ENCODE data around the gene DBN1. TPM values are rescaled to one million over a fixed set of nuclear protein-coding genes. Genes with fewer than 3 reads are reported as not detected.
"Not testable (repeated sequence)": the region's sequence is repeated elsewhere in the genome, so short reads cannot be mapped to it uniquely, and the experiment has no call there.

Gene DBN1
- polyA plus RNA-seq, 12 donors: 174 to 1,003 (median 222) TPM

GRCh38 chr5:177492841-177493240 is 19.4 kb upstream of the DBN1 start:
- DNase-seq: no peak

DNA sequence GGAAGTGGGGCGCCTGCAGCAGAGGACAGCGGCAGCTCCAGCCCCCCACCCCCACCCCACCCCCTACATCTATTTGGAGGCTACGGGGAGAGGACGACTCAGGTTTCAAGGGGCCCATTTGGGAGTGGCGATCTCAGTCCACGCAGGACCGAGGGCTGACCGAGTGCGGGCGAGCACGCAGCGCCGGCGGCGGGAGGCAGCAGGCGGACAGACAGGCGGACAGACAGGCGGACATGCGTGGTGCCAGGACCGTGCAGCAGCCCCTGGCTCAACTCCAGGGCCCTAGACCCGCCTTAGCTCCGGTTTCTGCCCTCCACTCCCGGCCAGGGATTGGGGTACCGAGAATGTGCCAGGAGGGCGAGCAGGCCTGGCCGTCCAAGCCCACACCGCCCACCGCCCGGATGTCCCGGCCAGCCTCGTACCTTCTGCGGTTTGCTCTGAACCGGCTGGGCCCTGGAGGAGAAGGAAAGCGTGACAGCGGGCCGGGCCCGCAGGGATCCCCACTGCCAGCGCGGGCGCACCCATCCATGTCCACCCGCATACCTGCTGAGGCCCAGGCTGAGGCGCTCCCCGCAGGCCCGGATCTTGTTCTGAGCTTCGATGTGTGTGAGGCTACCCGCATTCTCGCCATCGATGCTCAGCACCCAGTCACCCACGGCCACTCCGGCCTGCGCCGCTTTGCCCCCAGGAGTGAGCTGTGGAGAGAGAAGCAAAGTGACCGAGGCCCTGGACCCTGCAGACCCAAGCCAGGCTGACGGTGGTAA is 18.7 kb upstream of the DBN1 start:
- DNase-seq: no peak

GRCh38 chr5:177491429-177491945 is 18.1 kb upstream of the DBN1 start:
- no peak for DNase-seq

DNA sequence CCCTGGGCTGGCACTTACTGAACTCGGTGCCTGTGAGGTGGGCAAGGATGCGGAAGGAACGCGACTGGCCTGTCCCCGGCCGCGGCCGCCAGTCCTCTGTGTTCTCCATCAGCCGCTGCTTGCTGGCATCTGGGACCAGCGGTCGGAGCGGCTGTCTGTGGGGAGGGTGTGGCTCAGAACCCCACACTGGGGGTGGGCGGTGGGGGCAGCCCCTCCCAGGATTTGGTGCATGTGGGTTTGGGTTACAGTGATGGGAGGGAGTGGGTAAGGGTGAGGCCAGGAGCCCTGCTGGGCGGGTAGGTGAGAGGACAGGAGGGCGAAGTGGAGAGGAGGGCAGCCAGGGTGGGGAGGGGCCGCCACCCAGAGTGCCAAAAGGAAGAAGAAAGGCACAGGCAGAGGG is 17.6 kb upstream of the DBN1 start:
- DNase-seq: no peak

- no peak for DNase-seq
Measured at GRCh38 chr5:177490311-177490991, 17.0 kb upstream of the DBN1 start.

DNA sequence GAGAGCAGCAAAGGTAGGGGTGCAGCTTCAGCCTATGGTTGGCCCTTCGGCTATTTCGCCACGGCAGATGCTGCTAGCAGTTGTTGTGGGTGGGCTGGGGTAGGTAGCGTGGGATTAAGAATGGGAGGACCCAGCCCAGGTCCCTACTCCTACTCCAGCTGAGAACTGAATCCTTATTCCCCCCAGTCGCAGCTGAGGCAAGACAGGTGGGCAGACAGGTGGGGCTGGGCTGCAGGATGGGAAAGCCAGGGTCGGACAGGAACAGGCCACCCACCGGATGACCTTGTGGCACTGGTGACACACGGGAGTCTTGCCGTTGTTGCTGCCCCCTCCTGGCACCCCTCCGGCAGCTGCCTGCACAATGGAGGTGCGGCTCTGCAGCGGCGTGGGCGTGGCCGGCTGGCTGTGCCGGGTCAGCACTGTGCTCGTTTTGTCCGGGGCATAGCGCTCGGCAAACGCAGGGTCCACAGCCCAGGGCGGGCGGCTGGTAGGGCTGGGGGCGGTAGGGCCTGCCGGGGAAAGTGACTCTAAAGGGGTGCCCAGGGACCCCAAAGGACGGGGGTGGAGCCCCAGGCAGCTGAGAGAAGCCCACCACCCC is 15.8 kb upstream of the DBN1 start:
- DNase-seq: no peak

GRCh38 chr5:177487975-177488374 is 14.5 kb upstream of the DBN1 start:
- no peak for DNase-seq

DNA sequence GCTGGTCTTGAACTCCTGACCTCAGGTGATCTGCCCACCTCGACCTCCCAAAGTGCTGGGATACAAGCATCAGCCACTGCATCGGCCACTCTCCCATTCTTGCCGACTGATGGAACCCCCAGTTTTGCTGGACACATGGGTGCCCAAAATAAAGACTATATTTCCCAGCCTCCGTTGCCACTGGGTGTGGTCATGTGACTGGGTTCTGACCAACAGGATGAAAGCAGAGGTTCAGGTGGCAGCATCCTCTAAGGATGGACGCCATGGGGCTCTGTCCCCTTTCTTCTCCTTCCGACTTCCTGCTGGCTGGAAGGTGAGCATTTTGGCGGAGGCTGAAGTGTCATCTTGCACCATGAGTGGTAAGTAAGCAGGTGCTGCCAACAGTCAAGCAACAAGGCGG is 13.7 kb upstream of the DBN1 start:
- DNase-seq: no peak

DNA sequence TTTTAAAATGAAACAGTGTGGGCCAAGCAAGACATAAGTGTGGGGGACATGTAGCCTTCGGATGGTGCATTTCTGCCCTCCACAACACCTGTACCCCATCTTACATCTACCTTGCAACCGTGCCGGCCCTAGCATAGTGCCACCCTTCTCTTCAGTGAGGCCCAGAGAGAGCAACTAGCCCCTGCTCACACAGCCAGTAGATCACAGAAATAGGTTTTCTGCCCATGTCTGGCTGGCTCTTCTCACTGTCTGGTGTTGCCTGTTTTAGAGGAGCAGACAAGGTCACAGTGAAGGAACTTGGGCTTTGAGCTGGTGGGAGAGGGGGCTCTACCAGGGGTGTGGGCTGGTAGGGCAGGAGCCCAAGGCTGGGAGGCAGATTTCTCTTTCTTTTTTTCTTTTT is 12.8 kb upstream of the DBN1 start:
- no peak for DNase-seq

DNA sequence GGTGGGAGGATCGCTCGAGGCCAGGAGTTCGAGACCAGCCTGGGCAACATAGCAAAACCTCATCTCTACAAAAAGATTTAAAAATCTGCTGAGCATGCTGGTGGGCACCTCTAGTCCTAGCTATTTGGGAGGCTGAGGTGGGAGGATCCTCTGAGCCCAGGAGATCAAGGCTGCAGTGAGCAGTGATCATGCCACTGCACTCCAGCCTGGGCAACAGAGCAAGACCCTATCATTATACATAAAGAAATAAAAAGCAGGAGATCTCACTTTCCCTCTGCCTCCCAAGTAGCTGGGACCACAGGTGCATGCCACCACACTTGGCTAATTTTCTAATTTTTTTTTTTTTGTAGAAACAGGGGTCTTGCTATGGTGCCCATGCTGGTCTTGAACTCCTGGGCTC is 12.3 kb upstream of the DBN1 start:
- not testable (repeated sequence) for DNase-seq

DNA sequence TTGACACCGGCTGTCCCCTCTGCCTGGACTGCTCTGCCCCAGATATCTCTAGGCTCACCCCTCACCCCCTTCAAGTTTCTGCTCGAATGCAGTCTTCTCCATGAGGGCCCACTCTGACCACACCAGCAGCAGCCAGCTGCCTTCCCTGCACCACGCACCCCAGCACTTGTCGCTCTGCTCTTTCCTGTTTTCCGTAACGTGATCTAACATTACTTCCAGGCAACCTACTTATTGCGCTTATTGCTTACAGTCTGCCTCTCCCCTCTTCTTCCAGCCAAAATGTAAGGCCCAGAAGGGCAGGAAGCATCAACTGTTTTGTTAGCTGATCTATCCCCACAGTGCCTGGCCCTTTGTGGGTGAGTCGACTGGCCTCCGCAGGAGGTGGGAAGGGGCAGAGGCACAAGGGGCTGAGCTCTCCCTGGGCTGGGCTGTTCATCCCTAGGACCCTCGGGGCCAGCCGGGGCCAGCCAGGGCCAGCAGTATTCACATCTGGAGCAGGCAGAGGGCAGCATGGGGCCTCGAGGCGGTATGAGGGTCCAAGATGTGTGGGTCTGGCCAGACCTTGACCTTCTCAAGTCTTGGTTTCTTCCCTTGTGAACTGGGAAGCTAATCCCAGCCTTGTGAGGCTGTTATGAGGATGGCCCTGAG is 11.6 kb upstream of the DBN1 start:
- no peak for DNase-seq

- DNase-seq: no peak
Measured at GRCh38 chr5:177483994-177484901, 10.8 kb upstream of the DBN1 start.

DNA sequence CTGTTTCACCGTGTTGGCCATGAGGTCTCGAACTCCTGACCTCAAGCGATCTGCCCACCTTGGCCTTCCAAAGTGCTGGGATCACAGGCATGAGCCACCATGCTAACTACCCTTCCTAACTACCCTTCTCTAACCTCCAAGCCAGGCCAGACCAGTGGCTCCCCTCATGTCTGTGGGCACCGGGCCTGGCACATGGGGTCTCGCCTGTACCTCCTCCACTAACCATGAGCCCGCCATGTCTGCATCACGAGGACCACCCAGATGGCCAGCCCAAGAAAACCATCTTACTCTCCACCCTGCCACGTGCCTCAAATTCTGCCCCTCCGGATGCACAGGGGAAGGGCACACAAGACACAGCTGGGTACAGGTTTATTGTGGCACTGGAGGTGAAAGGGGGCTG is 9.6 kb upstream of the DBN1 start:
- no peak for DNase-seq

- DNase-seq: no peak
Measured at GRCh38 chr5:177482359-177482795, 8.9 kb upstream of the DBN1 start.

- no peak for DNase-seq
Measured at GRCh38 chr5:177479774-177480173, 6.3 kb upstream of the DBN1 start.

- DNase-seq: no peak
Measured at GRCh38 chr5:177478711-177479646, 5.5 kb upstream of the DBN1 start.

- no peak for DNase-seq
Measured at GRCh38 chr5:177477701-177478477, 4.5 kb upstream of the DBN1 start.

GRCh38 chr5:177476531-177477233 is 3.2 kb upstream of the DBN1 start:
- DNase-seq: no peak

Measured in muscle of arm (tissue), 12 donors.